ENCODE results near the gene THPO. TPM values are rescaled to one million over a fixed set of nuclear protein-coding genes. Genes with fewer than 3 reads are reported as not detected.

THPO gene
- total and polyA plus RNA-seq, 10 of the 15 experiments (the other 5 are each of a cell fraction or from before 2014, with no cell fraction given) = not detected

DNA sequence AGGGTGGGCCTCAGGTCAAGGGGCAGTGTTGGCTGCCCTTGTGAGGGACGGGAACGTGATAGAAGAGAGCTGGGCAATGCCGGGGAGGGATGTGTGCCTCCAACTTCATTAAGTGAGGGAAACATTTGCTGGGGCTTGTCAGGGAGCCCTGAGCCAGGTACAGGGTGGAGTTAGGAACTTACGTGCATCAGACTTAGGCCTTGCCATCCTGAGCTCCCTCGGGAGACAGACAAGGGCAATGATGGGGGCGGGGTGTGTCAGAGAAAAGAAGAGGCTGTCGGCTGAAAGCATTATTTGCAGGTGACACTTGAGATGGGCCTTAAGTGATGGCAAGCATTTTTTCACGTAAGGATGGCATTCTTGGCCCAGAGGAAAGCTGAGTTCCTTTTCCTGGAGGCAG is 39.0 kb downstream of the THPO start:
- no peak overlapping the region for H3K27ac ChIP-seq (ENCODE audit: control insufficient read depth, insufficient read depth)
- TF ChIP-seq, protein P1, sequence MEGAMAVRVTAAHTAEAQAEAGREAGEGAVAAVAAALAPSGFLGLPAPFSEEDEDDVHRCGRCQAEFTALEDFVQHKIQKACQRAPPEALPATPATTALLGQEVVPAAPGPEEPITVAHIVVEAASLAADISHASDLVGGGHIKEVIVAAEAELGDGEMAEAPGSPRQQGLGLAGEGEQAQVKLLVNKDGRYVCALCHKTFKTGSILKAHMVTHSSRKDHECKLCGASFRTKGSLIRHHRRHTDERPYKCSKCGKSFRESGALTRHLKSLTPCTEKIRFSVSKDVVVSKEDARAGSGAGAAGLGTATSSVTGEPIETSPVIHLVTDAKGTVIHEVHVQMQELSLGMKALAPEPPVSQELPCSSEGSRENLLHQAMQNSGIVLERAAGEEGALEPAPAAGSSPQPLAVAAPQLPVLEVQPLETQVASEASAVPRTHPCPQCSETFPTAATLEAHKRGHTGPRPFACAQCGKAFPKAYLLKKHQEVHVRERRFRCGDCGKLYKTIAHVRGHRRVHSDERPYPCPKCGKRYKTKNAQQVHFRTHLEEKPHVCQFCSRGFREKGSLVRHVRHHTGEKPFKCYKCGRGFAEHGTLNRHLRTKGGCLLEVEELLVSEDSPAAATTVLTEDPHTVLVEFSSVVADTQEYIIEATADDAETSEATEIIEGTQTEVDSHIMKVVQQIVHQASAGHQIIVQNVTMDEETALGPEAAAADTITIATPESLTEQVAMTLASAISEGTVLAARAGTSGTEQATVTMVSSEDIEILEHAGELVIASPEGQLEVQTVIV (IDR thresholded peaks at IDR 0.05; ENCODE audit: borderline replicate concordance, partially characterized antibody) = no peak
- TF ChIP-seq, protein P2, sequence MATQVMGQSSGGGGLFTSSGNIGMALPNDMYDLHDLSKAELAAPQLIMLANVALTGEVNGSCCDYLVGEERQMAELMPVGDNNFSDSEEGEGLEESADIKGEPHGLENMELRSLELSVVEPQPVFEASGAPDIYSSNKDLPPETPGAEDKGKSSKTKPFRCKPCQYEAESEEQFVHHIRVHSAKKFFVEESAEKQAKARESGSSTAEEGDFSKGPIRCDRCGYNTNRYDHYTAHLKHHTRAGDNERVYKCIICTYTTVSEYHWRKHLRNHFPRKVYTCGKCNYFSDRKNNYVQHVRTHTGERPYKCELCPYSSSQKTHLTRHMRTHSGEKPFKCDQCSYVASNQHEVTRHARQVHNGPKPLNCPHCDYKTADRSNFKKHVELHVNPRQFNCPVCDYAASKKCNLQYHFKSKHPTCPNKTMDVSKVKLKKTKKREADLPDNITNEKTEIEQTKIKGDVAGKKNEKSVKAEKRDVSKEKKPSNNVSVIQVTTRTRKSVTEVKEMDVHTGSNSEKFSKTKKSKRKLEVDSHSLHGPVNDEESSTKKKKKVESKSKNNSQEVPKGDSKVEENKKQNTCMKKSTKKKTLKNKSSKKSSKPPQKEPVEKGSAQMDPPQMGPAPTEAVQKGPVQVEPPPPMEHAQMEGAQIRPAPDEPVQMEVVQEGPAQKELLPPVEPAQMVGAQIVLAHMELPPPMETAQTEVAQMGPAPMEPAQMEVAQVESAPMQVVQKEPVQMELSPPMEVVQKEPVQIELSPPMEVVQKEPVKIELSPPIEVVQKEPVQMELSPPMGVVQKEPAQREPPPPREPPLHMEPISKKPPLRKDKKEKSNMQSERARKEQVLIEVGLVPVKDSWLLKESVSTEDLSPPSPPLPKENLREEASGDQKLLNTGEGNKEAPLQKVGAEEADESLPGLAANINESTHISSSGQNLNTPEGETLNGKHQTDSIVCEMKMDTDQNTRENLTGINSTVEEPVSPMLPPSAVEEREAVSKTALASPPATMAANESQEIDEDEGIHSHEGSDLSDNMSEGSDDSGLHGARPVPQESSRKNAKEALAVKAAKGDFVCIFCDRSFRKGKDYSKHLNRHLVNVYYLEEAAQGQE (IDR thresholded peaks at IDR 0.05; ENCODE audit: low read depth, low read length) = no peak
- no peak for TF ChIP-seq CEBPB (IDR thresholded peaks at IDR 0.05; ENCODE audit: borderline replicate concordance in 1 of 2, low read depth in 2 of 2, low read length in 2 of 2)
- TF ChIP-seq CBX3 (IDR thresholded peaks at IDR 0.05; ENCODE audit: borderline replicate concordance, low read depth) = no peak
- peaks cover 11% of the 10 kb centered on the region for H3K4me1 ChIP-seq (ENCODE audit: control insufficient read depth, insufficient read depth, low read length)
- H3K79me2 ChIP-seq (ENCODE audit: control insufficient read depth, insufficient read depth, low read length) = no peaks in the 10 kb centered on the region
- intact Hi-C loops (cut with micrococcal nuclease; ENCODE audit: unreplicated experiment) = no loop called here
- in situ Hi-C loops (cut with MboI) = no loop called here
- no peak for FAIRE-seq
- no TSS peak for BruUV-seq (replicated peaks)
- no peak overlapping the region for H3K9ac ChIP-seq (ENCODE audit: control insufficient read depth, insufficient read depth, low read length)
- SMC1A ChIA-PET (ENCODE audit: uncharacterized antibody, unreplicated experiment) = no interaction called here
- RAD21 ChIA-PET (ENCODE audit: unreplicated experiment) = no interaction called here
- CTCF ChIA-PET = interaction anchor here (1.7 kb wide), 1 partner anchor 15 kb away, joined by 4 read pairs; no protein-coding TSS in a partner anchor
- peaks cover 0 to 6% of the 10 kb centered on the region in 2 experiments; a peak in 2 of 4 replicates for H3K36me3 ChIP-seq (ENCODE audit: control insufficient read depth in 2 of 2, insufficient read depth in 2 of 2, low read length in 1 of 2)
- peaks cover 2% of the 10 kb centered on the region for H4K20me1 ChIP-seq (ENCODE audit: control insufficient read depth, insufficient read depth)
- no peaks in the 10 kb centered on the region for H3K9me3 ChIP-seq (replicated peaks; ENCODE audit: control insufficient read depth, insufficient read depth, low read length)
- no peak overlapping the region for H3K4me2 ChIP-seq (ENCODE audit: control insufficient read depth, insufficient read depth)
- no peak for DNase-seq (ENCODE audit: low read depth, low spot score)
- no peaks in the 10 kb centered on the region for H3K27me3 ChIP-seq (replicated peaks in 1 of 2; ENCODE audit: control insufficient read depth in 2 of 2, insufficient read depth in 2 of 2, low read length in 1 of 2)
- WGBS (ENCODE audit: insufficient coverage, insufficient replicate concordance, low lambda C conversion rate, missing lambda C conversion rate) = 72% methylated on average over 8 of the region's 8 CpGs
- ATAC-seq = no peak
- H2AFZ ChIP-seq (ENCODE audit: control insufficient read depth, low read depth, low read length) = no peak overlapping the region
- POLR2A ChIA-PET = no interaction called here
- H3K4me3 ChIP-seq = no peak overlapping the region
